ENCODE data around the gene FADS3.

Gene FADS3

GRCh38 chr11:61841636-61842527 is 49.5 kb downstream of the FADS3 start:
- Histone ChIP-seq H3K79me2 (ENCODE audit: control insufficient read depth, insufficient read depth, low read length, unreplicated experiment) (no peaks in the 10 kb centered on the region), H3K36me3 (ENCODE audit: insufficient read depth, low read length) (peaks cover 19% of the 10 kb centered on the region; the same call in 1 of the 2 replicates), H3K27me3 (ENCODE audit: insufficient read depth, low read length) (no peaks in the 10 kb centered on the region), H3K27ac (ENCODE audit: low read depth, low read length) (no peak overlapping the region), H3K4me1 (ENCODE audit: control insufficient read depth, insufficient read depth, low read length, unreplicated experiment) (no peaks in the 10 kb centered on the region), H3K4me3 (ENCODE audit: low read depth, low read length) (no peak overlapping the region), H2AFZ (ENCODE audit: low read length, unreplicated experiment) (no peak overlapping the region)

GRCh38 chr11:61840371-61840770 is 51.0 kb downstream of the FADS3 start:
- H2AFZ ChIP-seq (ENCODE audit: low read length, unreplicated experiment) = no peak overlapping the region
- no peaks in the 10 kb centered on the region for H3K27me3 ChIP-seq (ENCODE audit: insufficient read depth, low read length)
- peaks cover 19% of the 10 kb centered on the region; the same call in 1 of the 2 replicates for H3K36me3 ChIP-seq (ENCODE audit: insufficient read depth, low read length)
- H3K4me3 ChIP-seq (ENCODE audit: low read depth, low read length) = no peak overlapping the region
- no peaks in the 10 kb centered on the region for H3K79me2 ChIP-seq (ENCODE audit: control insufficient read depth, insufficient read depth, low read length, unreplicated experiment)
- peaks cover 7% of the 10 kb centered on the region for H3K4me1 ChIP-seq (ENCODE audit: control insufficient read depth, insufficient read depth, low read length, unreplicated experiment)
- no peak overlapping the region for H3K27ac ChIP-seq (ENCODE audit: low read depth, low read length)

- Histone ChIP-seq H3K27ac (ENCODE audit: low read depth, low read length) (no peak overlapping the region), H3K79me2 (ENCODE audit: control insufficient read depth, insufficient read depth, low read length, unreplicated experiment) (no peaks in the 10 kb centered on the region), H2AFZ (ENCODE audit: low read length, unreplicated experiment) (no peak overlapping the region), H3K4me1 (ENCODE audit: control insufficient read depth, insufficient read depth, low read length, unreplicated experiment) (peaks cover 12% of the 10 kb centered on the region), H3K4me3 (ENCODE audit: low read depth, low read length) (no peak overlapping the region), H3K36me3 (ENCODE audit: insufficient read depth, low read length) (peaks cover 19% of the 10 kb centered on the region; the same call in 1 of the 2 replicates), H3K27me3 (ENCODE audit: insufficient read depth, low read length) (no peaks in the 10 kb centered on the region)
Measured at GRCh38 chr11:61839742-61840141, 51.6 kb downstream of the FADS3 start.

- no peaks in the 10 kb centered on the region for H3K27me3 ChIP-seq (ENCODE audit: insufficient read depth, low read length)
- no peak overlapping the region for H3K27ac ChIP-seq (ENCODE audit: low read depth, low read length)
- H2AFZ ChIP-seq (ENCODE audit: low read length, unreplicated experiment) = no peak overlapping the region
- peaks cover 19% of the 10 kb centered on the region; the same call in 1 of the 2 replicates for H3K36me3 ChIP-seq (ENCODE audit: insufficient read depth, low read length)
- no peaks in the 10 kb centered on the region for H3K79me2 ChIP-seq (ENCODE audit: control insufficient read depth, insufficient read depth, low read length, unreplicated experiment)
- H3K4me3 ChIP-seq (ENCODE audit: low read depth, low read length) = no peak overlapping the region
- peaks cover 19% of the 10 kb centered on the region for H3K4me1 ChIP-seq (ENCODE audit: control insufficient read depth, insufficient read depth, low read length, unreplicated experiment)
Measured at GRCh38 chr11:61838921-61839320, 52.4 kb downstream of the FADS3 start.

- H3K27me3 ChIP-seq (ENCODE audit: insufficient read depth, low read length) = no peaks in the 10 kb centered on the region
- H3K4me1 ChIP-seq (ENCODE audit: control insufficient read depth, insufficient read depth, low read length, unreplicated experiment) = peaks cover 24% of the 10 kb centered on the region
- H3K4me3 ChIP-seq (ENCODE audit: low read depth, low read length) = no peak overlapping the region
- H2AFZ ChIP-seq (ENCODE audit: low read length, unreplicated experiment) = no peak overlapping the region
- no peak overlapping the region for H3K27ac ChIP-seq (ENCODE audit: low read depth, low read length)
- no peaks in the 10 kb centered on the region for H3K79me2 ChIP-seq (ENCODE audit: control insufficient read depth, insufficient read depth, low read length, unreplicated experiment)
- H3K36me3 ChIP-seq (ENCODE audit: insufficient read depth, low read length) = peaks cover 19% of the 10 kb centered on the region; the same call in 1 of the 2 replicates
Measured at GRCh38 chr11:61838501-61838900, 52.8 kb downstream of the FADS3 start.

GRCh38 chr11:61837411-61838005 is 53.8 kb downstream of the FADS3 start:
- Histone ChIP-seq H3K27me3 (ENCODE audit: insufficient read depth, low read length) (no peaks in the 10 kb centered on the region), H2AFZ (ENCODE audit: low read length, unreplicated experiment) (no peak overlapping the region), H3K4me3 (ENCODE audit: low read depth, low read length) (no peak overlapping the region), H3K36me3 (ENCODE audit: insufficient read depth, low read length) (peaks cover 17% of the 10 kb centered on the region; the same call in 1 of the 2 replicates), H3K79me2 (ENCODE audit: control insufficient read depth, insufficient read depth, low read length, unreplicated experiment) (no peaks in the 10 kb centered on the region), H3K4me1 (ENCODE audit: control insufficient read depth, insufficient read depth, low read length, unreplicated experiment) (peaks cover 25% of the 10 kb centered on the region), H3K27ac (ENCODE audit: low read depth, low read length) (no peak overlapping the region)

- H3K27ac ChIP-seq (ENCODE audit: low read depth, low read length) = no peak overlapping the region
- peaks cover 17% of the 10 kb centered on the region; the same call in 1 of the 2 replicates for H3K36me3 ChIP-seq (ENCODE audit: insufficient read depth, low read length)
- peaks cover 9% of the 10 kb centered on the region for H3K79me2 ChIP-seq (ENCODE audit: control insufficient read depth, insufficient read depth, low read length, unreplicated experiment)
Measured at GRCh38 chr11:61836193-61836592, 55.2 kb downstream of the FADS3 start.

GRCh38 chr11:61834278-61835048 is 56.9 kb downstream of the FADS3 start:
- Histone ChIP-seq H3K79me2 (ENCODE audit: control insufficient read depth, insufficient read depth, low read length, unreplicated experiment) (peaks cover 25% of the 10 kb centered on the region), H2AFZ (ENCODE audit: low read length, unreplicated experiment) (no peak overlapping the region)

More at GRCh38 chr11:61836193-61836592, 55.2 kb downstream of the FADS3 start:
- Histone ChIP-seq H2AFZ (ENCODE audit: low read length, unreplicated experiment) (no peak overlapping the region), H3K4me1 (ENCODE audit: control insufficient read depth, insufficient read depth, low read length, unreplicated experiment) (peaks cover 25% of the 10 kb centered on the region), H3K27me3 (ENCODE audit: insufficient read depth, low read length) (no peaks in the 10 kb centered on the region), H3K4me3 (ENCODE audit: low read depth, low read length) (no peak overlapping the region)

GRCh38 chr11:61833926-61834277 is 57.4 kb downstream of the FADS3 start:
- 0 out of 2 replicates have a peak, but pooled peaks cover 5% of the 10 kb centered on the region for H3K36me3 ChIP-seq (ENCODE audit: insufficient read depth, low read length)
- H3K79me2 ChIP-seq (ENCODE audit: control insufficient read depth, insufficient read depth, low read length, unreplicated experiment) = peaks cover 31% of the 10 kb centered on the region
- peak overlapping the region; percentile 70; the same call in 1 of the 2 replicates for H3K27ac ChIP-seq (ENCODE audit: low read depth, low read length)
- H3K4me1 ChIP-seq (ENCODE audit: control insufficient read depth, insufficient read depth, low read length, unreplicated experiment) = peaks cover 41% of the 10 kb centered on the region
- H3K4me3 ChIP-seq (ENCODE audit: low read depth, low read length) = no peak overlapping the region
- no peak overlapping the region for H2AFZ ChIP-seq (ENCODE audit: low read length, unreplicated experiment)
- no peaks in the 10 kb centered on the region for H3K27me3 ChIP-seq (ENCODE audit: insufficient read depth, low read length)

More at GRCh38 chr11:61834278-61835048, 56.9 kb downstream of the FADS3 start:
- no peaks in the 10 kb centered on the region for H3K27me3 ChIP-seq (ENCODE audit: insufficient read depth, low read length)
- no peak overlapping the region for H3K4me3 ChIP-seq (ENCODE audit: low read depth, low read length)
- peaks cover 5% of the 10 kb centered on the region; the same call in 1 of the 2 replicates for H3K36me3 ChIP-seq (ENCODE audit: insufficient read depth, low read length)
- H3K4me1 ChIP-seq (ENCODE audit: control insufficient read depth, insufficient read depth, low read length, unreplicated experiment) = peaks cover 36% of the 10 kb centered on the region
- peak overlapping the region; percentile 70 for H3K27ac ChIP-seq (ENCODE audit: low read depth, low read length)

- Histone ChIP-seq H3K79me2 (ENCODE audit: control insufficient read depth, insufficient read depth, low read length, unreplicated experiment) (peaks cover 33% of the 10 kb centered on the region), H3K27ac (ENCODE audit: low read depth, low read length) (no peak overlapping the region), H3K36me3 (ENCODE audit: insufficient read depth, low read length) (0 out of 2 replicates have a peak, but pooled peaks cover 5% of the 10 kb centered on the region), H2AFZ (ENCODE audit: low read length, unreplicated experiment) (no peak overlapping the region), H3K4me1 (ENCODE audit: control insufficient read depth, insufficient read depth, low read length, unreplicated experiment) (peaks cover 41% of the 10 kb centered on the region), H3K27me3 (ENCODE audit: insufficient read depth, low read length) (no peaks in the 10 kb centered on the region), H3K4me3 (ENCODE audit: low read depth, low read length) (no peak overlapping the region)
Measured at GRCh38 chr11:61833471-61833870, 57.9 kb downstream of the FADS3 start.

Data from ACC112 (cell line).